GM18507 (cell line): ENCODE measurements around the gene TPTE.
"Not testable (repeated sequence)": the region's sequence is repeated elsewhere in the genome, so short reads cannot be mapped to it uniquely, and the experiment has no call there.

Source experiments
- DNase-seq: peaks from one replicate; pipeline ENCODE4 v3.0.0; 2011; ENCODE audit warnings: low read depth; ENCODE audit not compliant: insufficient read length; ENCODE audit errors: extremely low spot score
- FAIRE-seq: peaks from 2 replicates; lab custom pipeline; 2011; peaks lifted over from hg19 to GRCh38; lab: Jason Lieb, UNC

Gene TPTE

DNA sequence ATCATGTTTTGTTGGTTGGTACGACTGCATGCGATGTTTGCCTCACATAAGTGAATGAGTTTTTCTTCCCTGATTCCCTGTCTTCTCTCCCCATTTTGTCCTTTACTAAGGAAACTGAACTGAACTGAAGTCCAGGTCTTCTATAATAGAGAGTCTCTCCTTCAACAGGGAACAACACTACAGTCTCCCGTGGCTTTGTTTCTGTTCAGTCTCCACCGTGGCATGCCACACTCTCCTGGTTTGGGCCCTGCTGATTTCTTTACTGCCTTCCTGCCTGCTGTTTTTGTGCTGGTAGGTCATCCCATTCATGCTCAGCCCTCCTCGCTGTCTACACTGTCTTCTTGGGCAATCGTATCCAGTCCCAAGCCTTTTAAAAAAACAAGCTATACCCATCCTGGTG lies 92.9 kb downstream of the TPTE start:
- not testable (repeated sequence) for FAIRE-seq, DNase-seq

DNA sequence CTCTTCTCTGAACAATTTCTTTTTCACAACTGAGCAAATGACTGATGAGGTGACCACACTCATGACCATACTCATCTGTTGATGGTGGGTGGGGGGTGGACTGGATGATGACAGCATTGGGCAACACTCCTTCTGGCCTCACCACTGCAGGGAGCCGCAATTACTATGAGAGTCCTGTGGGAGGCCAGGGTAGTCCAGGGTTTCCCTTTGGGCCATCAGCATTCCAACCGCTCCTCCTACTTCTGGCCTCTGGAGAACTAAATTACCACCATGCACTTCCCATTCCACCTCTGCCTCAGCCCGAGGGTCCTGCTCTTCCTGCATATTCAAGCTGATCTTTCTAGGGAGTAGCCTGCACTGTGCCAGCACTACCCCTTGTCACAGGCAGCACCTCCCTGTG lies 94.7 kb downstream of the TPTE start:
- DNase-seq, FAIRE-seq: not testable (repeated sequence)

DNA sequence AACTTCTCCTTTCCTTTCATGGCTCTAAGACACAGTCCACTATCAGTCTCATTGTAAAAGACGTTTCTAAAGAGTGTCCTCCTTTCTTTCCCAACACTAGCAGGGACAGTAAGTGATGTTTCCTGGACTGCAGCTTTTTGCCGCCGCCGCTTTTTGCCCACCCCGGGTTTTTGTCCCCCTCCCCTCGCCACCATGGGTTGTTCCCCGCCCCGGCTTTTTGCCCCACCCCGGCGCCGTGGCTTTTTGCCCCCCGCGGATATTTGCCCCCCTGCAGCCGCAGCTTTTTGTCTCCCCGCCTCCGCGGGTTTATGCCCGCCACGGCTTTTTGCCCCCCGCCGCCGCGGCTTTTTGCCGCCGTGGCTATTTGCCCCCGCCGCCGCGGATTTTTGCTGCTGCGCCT lies 95.2 kb downstream of the TPTE start:
- FAIRE-seq, result no peak
- no peak for DNase-seq

DNA sequence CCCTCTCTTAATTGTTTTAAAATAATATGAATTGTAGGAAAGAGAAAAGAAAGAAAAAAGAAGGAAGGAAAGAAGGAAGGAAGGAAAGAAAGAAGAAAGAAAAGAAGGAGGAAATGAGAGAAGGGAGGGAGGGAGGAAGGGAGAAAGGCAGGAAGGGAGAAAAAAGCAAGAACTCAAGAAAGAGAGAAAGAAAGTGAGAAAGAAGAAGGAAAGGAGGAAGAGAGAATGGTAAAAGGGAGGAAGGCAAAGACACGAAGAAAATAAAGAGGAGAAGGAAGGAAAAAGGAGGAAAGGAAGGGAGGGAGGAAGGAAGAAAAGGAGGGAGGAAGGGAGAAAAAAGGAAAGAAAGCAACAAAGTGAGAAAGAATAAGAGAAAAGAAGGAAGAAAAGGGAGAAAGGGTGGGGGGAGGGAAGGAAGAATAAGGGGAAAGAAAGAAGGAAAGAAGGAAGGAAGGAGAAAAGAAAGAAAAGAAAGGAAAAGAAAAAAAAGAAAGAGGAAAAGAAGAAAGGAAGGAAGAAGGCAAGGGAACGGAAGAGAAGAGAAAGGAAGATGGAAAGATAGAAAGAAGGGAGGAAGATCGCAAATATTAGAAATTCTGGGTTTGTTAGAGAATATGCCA lies 95.9 kb downstream of the TPTE start:
- FAIRE-seq, DNase-seq: not testable (repeated sequence)

DNA sequence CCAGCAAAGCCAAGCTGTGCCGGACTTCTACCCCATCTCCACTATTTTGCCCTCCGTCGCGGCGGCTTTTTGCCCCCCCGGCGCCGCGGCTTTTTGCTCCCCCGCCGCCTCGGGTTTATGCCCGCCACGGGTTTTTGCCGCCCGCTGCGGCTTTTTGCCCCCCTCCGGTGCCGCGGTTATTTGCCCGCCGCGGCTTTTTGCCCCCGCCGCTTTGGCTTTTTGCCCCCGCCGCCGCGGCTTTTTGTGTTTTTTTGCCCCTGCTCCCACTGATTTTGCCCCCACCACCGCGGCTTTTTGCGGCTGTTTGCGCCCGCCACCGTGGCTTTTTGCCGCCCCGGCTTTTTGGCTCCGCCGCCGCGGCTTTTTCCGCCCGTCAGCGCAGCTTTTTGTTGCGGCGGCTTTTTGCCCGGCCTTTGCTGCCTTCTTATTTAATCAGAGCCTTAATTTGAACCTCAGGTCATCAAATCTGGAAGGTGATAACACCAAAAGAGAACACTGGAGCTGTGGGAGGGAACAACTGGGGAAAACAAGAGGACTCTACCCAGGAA lies 106.0 kb downstream of the TPTE start:
- FAIRE-seq, result no peak
- DNase-seq, result no peak

DNA sequence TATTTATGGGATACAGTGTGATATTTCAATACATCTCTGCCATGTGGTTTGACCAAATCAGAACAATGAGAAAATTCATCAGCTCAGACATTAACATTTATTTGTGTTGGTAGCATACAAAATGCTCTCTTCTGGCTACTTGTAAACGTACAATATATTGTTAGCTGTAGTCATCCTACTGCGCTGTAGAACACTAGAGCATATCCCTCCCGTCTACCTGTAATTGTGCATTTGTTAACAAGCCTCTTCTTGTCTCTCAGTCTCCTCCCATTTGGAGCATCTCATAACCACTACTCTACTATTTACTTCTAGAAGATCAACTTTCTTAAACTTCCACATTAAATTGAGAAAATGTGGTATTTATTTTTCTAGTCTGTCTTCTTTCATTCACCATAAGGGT lies 107.9 kb downstream of the TPTE start:
- DNase-seq, FAIRE-seq: not testable (repeated sequence)

DNA sequence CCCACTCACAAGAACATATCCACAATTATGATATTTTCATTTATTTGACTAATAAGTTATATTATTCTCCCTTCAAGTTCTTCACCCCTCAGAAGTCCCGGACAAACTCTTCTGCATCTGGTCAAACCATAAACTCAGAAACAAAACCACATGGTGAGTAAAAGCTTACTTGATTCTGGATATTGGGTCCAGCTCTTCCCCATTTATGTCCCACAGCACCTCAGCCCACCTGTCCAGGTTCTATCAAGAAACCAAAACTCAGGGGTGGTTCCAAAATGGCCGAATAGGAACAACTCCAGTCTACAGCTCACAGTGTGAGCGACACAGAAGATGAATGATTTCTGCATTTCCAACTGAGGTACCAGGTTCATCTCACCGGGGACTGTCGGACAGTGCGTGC lies 109.4 kb downstream of the TPTE start:
- DNase-seq, FAIRE-seq: not testable (repeated sequence)

DNA sequence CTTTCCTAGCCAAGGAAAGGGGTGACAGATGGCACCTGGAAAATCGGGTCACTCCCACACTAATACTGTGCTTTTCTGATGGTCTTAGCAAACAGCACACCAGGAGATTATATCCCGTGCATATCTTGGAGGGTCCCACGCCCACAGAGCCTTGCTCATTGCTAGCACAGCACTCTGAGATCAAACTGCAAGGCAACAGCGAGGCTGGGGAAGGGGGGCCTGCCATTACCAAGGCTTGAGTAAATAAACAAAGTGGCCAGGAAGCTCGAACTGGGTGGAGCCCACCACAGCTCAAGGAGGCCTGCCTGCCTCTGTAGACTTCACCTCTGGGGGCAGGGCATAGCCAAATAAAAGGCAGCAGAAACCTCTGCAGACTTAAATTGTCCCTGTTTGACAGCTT lies 109.9 kb downstream of the TPTE start:
- FAIRE-seq, DNase-seq: not testable (repeated sequence)

DNA sequence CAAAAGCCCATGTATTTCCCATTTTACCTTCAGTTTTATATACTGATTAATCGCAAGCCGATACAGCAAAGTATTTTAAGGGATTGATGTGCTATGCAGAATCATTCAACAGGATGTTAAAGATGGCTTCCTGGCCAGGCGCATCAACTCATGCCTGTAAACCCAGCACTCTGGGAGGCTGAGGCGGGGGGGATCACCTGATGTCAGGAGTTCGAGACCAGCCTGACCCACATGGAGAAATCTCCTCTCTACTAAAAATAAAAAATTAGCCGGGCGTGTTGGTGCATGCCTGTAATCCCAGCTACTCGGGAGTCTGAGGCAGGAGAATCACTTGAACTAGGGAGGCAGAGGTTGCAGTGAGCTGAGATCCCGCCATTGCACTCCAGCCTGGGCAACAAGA lies 116.8 kb downstream of the TPTE start:
- not testable (repeated sequence) for FAIRE-seq, DNase-seq

DNA sequence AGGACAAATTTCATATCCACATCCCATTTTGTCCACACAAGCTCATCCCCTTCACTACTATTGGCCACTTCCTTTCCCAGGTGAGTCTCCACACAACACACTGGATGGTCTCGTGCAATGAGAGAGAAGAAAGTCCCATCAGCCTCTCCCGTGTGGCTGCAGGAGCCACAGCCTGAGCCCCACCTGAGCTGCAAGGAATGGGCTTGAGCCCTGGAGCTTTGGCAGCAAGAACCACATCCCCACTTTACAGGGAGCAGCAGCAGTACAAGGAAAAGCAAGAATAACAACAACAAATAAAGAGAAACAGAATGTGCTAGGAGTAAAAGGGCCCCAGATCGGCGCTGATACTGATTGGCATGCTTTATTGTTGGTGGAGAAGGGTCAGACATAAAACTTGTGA lies 117.7 kb downstream of the TPTE start:
- FAIRE-seq (no peak), DNase-seq (no peak)

DNA sequence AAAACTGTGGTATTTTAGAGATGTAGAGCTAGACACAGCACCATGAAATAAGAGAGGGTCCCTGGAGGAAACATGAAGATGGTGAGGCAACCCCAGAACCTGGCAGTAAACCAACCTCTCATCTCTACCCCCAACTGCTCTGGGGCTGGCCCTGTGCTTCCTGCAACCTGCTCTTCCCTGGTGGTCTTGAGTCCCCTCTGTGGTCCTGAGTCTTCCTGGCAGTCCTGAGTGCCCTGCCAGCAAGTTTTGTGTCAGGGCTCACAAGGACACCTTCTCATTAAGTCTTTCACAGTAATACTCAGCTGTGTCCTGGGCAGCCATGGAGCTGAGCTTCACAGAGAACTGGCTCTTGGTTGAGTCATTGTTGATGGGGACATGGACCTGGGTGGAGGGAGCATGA lies 118.4 kb downstream of the TPTE start:
- not testable (repeated sequence) for DNase-seq, FAIRE-seq

DNA sequence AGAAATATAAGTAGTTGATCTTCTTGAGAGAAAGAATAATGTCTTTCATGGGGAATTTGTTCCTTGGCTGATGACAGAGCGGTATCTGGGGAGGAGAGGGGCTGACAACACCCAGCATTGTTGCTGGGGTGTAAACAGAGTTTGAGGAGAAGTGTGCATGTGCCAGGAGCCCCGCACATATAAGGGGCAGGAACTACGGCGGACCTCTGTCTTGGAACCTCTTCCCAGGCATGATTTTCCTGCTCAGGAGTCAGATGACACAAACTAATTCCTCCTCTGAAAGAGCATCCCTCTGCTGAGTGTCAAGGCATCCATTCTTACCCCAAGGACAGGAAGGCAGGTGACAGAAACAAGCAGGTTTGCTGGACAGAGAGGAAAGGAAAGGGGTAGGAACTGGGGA lies 119.1 kb downstream of the TPTE start:
- no peak for FAIRE-seq
- DNase-seq, result no peak

DNA sequence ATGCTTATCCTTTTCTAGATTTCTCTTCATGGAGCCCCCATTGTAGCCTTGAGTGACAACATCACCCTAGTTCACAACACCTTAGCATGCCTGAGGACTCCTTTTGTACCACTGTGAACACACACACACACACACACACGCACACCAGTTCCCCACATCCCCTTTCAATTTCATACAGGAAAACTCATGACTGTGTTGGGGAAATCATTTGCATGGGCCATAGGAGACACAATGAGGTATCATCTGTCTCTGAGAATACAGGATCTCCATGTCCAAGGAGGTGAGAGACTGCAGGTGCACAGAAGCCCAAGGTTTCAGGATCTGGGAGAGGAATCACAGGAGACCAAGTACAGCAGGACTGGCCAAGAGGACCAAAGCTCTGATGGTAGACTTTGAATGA lies 119.7 kb downstream of the TPTE start:
- no peak for DNase-seq
- FAIRE-seq, result no peak

DNA sequence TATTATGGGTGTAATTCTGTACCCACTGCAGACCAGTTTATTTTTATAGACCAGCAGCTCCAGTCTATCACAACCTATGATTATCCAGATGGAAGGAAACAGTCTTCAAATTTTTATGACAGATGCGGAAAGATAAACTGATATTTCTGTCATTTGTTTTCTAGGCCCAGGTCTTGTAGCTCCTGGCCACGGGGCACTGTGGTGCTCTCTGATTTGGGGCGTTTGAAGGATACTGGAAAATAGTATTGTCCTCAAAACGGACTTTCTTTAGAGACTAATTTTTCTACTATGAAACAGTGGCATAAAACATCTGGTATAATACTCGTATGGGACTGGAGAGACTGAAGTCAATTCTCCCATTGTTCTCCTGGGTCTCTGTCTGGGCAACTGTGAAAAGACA lies 124.3 kb downstream of the TPTE start:
- DNase-seq, FAIRE-seq: not testable (repeated sequence)

DNA sequence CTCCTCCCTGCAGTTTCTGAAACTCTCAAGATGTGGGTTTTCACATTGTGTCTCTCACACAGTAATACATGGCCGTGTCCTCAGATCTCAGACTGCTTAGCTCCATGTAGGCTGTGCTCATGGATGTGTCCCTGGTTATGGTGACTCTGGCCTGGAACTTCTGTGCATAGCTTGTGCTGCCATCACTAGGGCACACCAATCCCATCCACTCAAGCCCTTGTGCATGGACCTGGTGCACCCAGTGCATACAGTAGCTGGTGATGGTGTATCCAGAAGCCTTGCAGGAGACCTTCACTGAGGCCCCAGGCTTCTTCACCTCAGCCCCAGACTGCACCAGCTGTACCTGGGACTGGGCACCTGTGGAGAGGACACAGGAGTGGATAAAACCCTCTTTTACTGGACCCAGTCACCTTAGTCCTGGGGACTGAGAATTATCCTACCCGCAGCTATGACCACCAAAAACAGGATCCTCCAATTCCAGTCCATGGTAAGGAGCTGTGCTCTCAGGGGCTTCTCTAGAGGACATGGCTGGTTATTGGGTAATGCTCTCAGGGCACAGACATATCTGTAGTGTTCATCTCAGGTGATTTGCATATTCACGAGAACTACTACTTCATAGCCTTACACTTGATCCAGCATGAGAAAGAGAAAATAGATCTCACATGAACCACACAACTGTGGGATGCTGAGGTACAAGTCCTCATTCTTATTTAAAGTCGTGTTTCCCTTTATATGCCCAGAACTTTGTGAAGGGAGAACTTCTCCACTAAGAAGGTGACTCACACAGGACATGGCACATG lies 128.2 kb downstream of the TPTE start:
- DNase-seq, FAIRE-seq: not testable (repeated sequence)

DNA sequence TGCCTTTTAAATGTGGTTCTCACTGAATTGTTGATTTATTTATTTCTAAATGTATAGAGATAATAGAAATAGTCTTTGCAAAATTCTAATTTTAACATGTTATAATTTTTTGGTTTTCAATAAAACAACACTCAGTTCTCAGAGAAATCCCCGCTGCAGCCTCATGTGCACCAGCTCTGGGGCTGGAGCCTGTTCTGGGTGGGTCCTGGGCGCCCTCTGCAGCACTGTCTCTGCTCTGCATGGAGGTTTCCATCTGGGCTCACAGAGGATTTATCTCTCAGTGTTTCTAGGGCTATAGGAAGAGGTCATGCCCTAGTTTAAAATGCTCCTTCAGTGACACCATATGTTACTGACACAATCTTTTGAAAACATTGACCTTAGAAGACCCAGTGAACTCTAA lies 128.9 kb downstream of the TPTE start:
- FAIRE-seq, DNase-seq: not testable (repeated sequence)
